Daoy (cell line): Measurements from ENCODE around the gene HIC2. TPM values are rescaled to one million over a fixed set of nuclear protein-coding genes. Genes with fewer than 3 reads are reported as not detected.
"Not testable (repeated sequence)": the region's sequence is repeated elsewhere in the genome, so short reads cannot be mapped to it uniquely, and the experiment has no call there.

Experiments used
- DNase-seq: peaks from one replicate; pipeline ENCODE4 v3.0.0-alpha.2; 2015; ENCODE audit warnings: low read depth
- total RNA-seq: library from RNA; depleted of rRNA; stranded (reverse); fragments of >200 nt; shearing (Covaris generic); gene quantifications from 2 replicates; pipeline ENCODE4 v1.2.3, GENCODE V29; 2014; rRNA removed

Gene HIC2, protein sequence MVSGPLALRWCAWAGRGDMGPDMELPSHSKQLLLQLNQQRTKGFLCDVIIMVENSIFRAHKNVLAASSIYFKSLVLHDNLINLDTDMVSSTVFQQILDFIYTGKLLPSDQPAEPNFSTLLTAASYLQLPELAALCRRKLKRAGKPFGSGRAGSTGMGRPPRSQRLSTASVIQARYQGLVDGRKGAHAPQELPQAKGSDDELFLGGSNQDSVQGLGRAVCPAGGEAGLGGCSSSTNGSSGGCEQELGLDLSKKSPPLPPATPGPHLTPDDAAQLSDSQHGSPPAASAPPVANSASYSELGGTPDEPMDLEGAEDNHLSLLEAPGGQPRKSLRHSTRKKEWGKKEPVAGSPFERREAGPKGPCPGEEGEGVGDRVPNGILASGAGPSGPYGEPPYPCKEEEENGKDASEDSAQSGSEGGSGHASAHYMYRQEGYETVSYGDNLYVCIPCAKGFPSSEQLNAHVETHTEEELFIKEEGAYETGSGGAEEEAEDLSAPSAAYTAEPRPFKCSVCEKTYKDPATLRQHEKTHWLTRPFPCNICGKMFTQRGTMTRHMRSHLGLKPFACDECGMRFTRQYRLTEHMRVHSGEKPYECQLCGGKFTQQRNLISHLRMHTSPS
- 2.4 and 3.0 TPM in 2 replicates for total RNA-seq

DNA sequence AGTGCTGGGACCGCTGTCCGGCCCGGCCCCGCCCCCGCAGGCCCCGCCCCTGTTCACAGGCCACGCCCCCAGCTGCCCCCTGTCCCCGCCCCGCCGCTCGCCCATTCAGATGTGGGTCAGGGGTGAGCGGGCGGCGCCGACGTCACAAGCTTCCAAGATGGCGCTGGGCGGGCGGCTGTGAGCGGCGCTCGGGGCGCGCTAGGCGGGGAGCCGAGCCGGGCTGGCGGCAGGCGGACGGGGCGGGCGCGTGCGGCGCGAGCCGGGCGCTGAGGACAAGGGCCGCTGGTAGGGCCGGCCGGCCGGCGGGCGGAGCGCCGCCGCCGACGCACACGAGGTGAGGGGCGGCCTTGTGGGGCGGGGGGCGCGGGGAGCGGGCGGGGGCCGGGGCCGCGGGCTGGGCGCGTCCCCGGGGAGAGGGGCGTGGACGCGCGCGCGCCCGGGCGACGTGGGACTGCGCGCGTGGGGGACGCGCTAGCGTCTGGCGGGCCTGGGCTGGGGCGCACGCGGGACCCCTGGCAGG lies at the start of gene HIC2:
TSS of gene HIC2 (plus strand) at position 145 of the 520 bp plus-strand sequence. CDS start 25,461 bp downstream, outside the sequence.
- DNase-seq = not testable (repeated sequence)

DNA sequence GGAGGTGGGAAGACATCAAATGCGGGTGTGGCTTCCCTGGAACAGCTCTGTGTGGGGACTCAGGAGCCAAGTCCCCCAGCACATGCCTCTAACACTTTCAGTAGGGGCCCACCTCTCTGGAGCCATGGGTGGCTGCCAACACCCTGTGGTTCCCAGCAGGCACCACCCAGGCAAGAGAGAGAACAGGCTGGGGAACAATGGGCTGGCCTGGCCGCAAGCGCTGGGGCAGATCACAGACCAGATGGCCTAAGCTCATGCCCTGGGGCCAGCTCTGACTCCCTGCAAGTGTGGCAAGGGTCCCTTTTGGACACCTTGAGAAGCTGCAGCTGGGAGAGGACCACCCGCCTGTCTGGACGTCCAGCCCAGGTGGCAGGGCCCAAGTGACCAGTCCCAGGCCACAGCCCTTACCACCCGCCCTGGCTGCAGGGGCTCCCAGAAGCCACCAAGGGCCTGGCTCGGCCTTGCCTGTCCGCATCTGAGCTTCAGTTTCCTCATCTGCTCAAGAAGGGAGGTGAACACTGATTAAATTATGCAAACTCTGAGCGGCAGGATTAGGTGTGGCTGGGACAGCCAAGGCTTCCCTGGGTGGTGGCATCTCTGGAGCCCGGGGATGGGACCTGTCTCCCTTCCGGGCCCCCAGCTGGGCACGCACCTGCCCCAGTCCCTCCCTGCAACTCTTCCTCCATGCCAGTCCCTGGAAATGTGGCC lies 48.4 kb upstream of the HIC2 start:
- not testable (repeated sequence) for DNase-seq

DNA sequence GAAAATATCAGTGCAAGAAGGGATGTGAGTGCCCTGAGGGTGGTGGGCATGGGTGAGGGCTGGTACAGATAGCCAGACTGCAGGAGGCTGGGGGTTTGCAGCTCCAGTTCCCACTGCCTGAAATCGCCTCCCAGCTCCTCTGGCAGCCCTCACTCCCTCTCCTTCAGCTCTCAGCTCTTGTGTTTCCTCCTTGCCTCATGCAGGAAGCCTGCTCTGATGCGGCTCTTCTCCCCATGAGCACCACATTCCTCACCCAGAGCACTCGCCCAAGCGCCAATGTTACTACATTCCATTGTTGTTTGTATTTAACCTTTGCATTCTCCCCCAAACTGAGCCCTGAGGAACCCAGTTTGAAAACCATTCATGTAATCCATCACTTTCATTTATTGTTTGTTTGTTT lies 41.3 kb upstream of the HIC2 start:
- not testable (repeated sequence) for DNase-seq

DNA sequence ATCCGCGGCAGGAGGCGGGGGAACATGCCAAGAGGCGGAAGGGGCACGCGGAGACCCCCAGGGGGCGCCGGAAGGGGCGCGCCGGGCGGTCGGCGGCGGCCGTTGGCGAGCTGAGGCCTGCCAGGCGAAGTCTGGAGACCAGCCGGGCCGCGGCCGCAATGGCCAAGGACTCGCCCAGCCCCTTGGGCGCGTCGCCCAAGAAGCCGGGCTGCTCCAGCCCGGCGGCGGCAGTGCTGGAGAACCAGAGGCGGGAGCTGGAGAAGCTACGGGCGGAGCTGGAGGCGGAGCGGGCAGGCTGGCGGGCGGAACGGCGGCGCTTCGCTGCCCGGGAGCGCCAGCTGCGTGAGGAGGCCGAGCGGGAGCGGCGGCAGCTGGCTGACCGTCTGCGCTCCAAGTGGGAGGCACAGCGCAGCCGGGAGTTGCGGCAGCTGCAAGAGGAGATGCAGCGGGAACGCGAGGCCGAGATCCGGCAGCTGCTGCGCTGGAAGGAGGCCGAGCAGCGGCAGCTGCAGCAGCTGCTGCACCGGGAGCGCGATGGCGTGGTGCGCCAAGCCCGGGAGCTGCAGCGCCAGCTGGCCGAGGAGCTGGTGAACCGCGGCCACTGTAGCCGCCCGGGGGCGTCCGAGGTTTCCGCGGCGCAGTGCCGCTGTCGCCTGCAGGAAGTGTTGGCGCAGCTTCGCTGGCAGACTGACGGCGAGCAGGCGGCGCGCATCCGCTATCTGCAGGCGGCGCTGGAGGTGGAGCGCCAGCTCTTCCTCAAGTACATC lies 33.3 kb upstream of the HIC2 start, which contains the start of gene RIMBP3B:
TSS of gene RIMBP3B (plus strand) at position 51 of the 767 bp plus-strand sequence. CDS start at position 159, 108 bp downstream.
- not testable (repeated sequence) for DNase-seq

DNA sequence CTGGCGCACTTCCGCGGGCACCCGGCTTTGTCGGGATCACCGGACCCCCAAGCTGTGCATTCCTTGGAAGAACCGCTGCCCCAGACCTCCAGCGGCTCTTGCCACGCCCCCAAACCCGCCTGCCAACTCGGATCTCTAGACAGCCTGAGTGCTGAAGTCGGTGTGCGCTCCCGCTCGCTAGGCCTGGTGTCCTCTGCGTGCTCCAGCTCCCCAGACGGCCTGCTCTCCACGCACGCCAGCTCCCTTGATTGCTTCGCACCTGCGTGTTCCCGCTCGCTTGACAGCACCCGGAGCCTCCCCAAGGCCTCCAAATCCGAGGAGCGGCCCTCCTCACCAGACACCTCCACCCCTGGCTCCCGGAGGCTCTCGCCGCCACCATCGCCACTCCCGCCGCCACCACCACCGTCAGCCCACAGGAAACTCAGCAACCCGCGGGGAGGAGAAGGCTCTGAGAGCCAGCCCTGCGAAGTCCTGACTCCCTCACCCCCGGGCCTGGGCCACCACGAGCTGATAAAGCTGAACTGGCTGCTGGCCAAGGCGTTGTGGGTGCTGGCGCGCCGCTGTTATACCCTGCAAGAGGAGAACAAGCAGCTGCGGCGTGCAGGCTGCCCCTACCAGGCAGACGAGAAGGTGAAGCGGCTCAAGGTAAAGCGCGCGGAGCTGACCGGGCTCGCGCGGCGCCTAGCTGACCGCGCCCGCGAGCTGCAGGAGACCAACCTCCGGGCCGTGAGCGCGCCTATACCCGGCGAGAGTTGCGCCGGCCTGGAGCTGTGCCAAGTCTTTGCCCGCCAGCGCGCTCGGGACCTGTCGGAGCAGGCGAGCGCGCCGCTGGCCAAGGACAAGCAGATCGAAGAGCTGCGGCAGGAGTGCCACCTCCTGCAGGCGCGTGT lies 32.5 kb upstream of the HIC2 start:
- DNase-seq = not testable (repeated sequence)

DNA sequence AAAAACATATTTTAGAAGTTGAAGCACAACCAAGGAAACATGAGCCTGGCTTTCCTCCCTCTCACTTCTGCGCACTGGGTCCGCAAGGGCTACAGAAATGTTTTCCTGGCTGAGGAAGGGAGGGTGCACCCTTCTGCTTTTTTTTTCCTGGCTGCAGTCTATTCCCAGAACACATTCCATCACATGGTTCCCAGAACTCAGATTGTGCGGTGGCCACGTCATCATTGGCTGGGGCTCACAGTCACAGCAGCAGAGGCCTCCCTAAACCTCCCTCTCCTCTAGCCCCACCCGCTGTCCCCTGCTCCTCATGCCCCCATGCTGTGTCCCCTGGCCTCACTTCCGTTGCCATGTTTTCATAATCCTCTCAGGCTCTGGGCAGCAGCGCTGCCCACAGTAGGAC lies 27.7 kb upstream of the HIC2 start:
- not testable (repeated sequence) for DNase-seq

DNA sequence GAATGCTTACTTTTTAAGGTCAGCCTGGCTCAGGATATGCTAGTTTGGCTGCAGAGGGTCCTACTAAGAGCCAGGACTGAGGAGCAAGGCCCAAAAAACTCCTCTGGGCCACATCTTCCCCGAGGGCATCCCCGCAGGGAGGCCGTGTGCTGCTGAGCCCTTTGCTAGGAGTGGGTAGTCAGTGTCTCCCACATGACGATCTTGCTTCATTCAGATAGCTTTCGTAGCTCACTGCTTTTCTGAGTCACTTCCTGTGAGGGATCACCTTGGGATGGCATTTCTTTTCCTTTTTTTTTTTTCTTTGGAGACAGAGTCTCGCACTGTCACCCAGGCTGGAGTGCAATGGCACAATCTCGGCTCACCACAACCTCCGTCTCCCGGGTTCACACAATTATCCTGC lies 27.2 kb upstream of the HIC2 start:
- not testable (repeated sequence) for DNase-seq

DNA sequence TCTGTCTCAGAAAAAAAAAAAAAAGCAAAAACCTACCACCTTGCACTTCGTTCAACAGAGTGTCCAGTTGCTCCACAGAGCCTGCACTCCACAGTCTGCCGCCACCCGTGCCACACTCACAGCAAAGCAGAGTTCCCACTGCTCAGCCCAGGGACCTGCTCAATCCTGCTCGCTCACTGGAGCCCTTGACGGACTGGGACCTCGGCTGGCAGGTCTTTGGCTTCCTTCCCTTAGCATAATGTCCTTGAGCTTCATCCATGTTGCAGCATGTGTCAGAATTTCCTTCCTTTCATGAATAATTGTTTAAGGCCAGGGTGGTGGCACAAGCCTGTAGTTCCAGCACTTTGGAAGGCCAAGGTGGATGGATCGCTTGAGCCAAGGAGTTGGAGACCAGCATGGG lies 22.6 kb upstream of the HIC2 start:
- not testable (repeated sequence) for DNase-seq

DNA sequence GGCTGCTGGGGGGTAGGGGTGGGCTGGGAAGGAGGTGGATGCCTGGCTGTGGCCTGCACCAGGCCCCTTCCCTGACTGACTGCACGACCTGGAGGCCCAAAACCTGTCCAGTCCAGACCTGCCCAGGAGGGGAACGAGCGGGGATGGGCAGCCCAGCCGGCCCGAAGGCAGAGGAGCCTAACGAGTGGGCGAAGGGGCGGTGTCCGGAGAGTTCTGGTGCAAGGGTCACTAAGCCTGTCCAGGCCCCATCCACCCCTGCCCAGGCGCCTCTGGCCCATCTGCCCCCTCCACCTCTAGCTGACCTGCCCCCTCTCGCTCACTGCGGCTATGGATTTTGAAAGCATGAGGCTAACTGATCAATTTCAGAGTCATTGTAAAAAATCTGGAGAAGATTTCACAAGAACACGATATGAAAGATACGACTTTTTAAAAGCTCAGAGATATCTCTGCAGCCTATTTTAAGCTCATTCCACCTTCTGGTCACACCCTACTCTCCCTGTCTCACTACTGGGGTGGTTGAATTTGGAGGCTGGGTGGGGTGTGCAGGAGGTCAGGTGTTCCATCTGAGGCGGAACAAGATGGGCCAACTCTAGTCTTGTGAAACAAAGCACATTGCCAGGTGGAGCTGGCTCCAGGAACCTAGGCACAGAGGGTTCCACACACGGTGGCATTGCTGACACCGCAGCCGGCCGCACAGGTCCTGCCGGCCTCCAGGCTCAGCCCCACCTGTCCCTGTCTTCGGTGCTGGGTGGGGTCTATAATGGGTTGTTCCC lies 15.8 kb upstream of the HIC2 start:
- DNase-seq = not testable (repeated sequence)

DNA sequence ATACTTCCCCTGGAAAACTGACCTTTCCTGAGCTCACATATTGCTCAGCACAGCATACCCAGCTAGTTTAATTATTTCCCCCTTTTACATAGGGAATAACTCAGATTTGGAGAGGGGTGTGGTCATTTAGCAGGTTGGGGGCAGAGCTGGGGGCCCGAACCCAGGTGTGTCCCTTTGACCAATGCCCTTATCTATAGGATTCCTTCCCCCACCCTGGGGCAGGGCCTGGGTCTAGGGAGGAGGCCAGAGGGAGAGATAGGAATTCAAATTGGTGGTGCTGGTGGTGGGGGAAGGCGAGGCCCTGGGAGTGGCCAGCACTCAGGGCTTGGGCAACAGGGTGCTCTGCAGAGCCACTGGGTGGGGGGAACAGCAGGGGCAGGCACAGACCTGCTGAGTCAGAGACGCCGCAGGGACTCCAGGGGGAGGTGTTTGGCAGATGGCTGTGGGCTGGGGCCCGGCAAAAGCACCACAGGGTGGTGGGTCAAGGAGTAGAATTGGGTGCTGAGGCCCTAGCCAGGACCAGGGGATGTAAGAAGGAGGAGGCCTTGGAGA lies 14.3 kb upstream of the HIC2 start:
- DNase-seq = not testable (repeated sequence)

DNA sequence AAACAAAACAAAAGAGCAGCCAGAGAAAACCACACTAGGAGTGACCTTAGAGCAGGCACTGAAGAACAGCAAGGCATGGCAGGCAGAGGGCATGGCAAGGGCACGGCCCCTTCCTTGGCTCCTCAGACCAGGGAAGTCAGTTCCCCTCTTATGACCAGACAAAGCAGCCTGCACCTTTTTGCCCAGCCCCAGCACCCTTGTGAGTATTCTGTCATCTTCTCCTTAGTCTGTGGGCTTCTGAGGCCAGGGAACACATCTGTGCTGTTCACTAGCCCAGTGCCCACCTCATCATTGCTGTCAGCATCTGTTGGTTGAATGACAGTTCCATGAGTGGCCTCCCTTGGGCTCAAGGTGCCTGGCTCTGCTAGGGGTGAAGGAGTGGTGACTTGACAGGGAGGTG lies 10.0 kb upstream of the HIC2 start:
- not testable (repeated sequence) for DNase-seq

DNA sequence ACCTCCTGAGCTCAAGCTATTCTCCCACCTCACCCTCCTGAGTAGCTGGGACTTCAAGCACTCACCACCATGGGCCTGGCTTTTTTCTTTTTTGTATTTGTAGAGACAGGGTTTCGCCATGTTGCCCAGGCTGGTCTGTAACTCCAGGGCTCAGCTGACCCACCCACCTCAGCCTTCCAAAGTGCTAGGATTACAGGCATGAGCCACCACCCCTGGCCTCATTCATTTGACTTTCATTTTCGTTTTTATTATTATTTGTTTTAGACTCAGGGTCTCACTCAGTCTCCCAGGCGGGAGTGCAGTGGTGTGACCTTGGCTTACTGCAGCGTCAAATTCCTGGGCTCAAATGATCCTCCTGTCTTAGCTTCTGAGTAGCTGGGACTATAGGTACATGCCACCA lies 9.4 kb upstream of the HIC2 start:
- DNase-seq = not testable (repeated sequence)

DNA sequence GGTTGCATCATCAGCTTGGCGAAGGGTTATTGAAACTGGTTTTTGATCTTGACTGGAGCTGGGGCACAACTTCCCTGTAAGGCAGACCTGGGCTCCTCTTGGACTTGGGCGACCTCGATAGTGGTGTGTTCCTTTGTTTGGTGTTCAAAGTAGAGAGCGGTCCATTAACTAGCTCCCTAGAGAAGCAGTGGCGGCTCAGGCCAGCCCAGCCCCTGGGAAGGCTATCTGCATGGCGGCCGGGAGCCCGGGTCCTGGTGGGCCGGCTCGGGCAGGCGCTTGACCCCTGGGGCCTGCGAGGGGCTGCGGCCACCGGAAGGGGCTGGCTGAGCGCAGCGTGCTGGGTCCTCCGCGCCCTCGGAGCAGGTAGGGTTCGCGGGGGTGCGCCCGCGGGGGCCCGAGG lies 796 bp upstream of the HIC2 start:
- not testable (repeated sequence) for DNase-seq

DNA sequence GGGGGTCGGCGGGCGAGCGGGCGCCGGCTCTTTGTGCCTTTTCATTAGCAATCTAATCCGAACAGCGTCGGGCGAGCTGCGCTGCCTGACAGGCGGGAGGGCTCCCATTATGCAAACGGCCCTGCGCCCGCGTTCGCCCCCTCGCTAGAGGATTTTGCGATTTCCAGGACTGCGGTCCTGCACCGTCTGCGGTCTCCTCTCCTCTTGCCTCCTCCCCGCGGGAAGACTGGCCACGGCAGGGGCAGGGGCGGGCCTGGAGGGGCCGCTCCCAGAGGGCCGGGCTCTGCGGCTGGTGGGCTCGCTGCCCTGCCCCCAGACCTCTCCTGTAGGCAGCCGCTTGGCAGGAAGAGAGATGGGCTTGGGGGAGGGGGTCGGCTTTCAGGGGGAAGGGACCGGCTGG lies 682 bp downstream of the HIC2 start:
- not testable (repeated sequence) for DNase-seq

DNA sequence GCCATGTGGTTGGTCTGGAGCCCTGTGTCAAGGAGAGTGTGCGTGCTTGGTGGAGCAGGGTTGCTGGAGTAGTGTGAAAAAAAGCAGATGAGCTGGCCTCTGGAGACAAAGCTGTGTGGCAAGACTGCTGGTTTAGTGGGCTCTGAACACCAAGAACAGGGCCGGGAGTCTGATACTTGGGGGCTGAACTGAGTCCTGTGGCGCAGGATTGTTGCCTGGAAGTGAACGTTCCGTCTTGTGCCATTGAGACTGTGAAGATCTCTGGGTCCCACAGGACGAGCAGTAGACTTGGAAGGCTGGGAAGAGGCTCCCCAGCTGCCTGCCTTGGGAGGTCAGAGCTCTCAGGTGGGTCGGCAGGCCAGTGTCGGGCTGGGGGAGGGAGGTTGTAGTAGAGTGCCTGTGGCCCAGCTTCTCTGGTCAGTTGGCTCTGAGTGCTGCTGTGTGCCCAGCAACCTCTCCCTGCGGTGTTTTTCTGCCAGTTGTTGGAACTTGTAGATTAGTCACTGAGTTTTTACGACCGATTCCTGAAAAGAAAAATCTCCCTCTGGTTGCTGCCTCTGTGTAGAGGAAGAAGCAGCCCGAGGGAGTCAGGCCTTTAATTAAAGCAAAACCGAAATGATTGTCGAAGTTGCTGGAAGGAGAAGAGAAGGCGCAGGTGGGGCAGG lies 1.9 kb downstream of the HIC2 start:
- not testable (repeated sequence) for DNase-seq

DNA sequence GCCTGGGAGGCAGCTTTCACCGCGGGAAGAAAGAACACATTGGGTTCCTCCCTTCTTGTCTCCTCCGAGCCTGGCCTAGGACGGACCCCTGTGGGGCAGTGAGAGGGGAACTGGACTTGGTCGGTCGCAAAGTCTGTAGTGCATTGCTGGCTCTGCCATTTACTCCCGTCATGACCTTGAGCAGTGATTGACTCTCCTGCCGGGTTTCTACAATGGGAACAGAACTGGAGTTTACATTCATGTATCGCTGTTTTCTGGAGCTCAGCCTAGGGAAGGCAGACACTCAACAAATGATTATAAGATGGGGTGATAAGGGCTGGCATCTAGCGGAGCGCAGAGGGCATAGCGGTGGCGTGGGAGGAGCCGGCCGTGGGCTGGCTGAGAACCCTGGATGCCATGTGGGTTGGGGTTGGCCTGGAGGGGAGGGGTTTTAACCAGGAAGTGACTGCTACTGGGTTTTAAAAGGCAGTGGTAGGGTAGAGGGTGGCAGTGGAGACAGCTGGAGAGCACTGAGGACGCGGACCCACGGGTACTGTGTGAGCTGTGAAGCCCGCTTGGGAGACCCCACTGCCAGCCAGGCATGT lies 3.1 kb downstream of the HIC2 start:
- not testable (repeated sequence) for DNase-seq

DNA sequence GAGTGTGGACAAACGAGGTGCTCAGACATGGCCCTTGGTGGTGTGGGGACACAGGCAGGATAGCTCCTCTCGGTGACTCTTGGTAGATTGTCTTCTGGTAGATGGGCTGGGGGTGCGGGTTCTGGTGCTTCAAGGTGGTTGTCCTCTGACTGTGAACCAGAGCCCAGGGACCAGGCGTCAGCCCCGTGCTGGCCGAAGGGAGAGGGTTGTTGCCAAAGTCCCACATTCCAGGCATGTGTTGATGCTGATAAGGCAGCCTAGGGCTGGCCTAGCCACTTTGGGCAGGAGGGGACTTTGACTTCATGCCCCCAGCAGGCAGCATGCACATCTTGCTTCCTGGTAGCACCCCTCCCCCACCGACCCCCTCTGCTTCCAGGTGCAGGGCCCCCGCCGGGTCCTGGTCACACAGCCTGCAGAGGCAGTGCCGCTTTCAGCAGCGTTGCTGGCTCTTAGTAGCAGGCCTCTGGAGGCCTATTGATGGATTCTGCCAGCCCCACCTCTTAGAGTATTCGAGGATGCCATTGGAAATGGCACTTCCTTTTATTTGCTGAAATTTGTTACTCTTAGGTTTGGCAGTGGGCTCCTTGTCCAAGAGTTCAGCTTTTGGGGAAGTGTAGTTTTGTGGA lies 7.0 kb downstream of the HIC2 start:
- DNase-seq = not testable (repeated sequence)
